Dendritic cell treated with granulocyte-macrophage colony-stimulating factor and Interleukin-4, amounts not matched to agents 40 ng/mL and 50 ng/mL, for 4 days (primary cell): Measurements from ENCODE around the gene COL23A1.
"Not testable (repeated sequence)": the region's sequence is repeated elsewhere in the genome, so short reads cannot be mapped to it uniquely, and the experiment has no call there.

Source experiments
- H3K27ac Mint-ChIP-seq: one replicate; pipeline ENCODE4 v1.8.0; 2022; ENCODE audit warnings: mild to moderate bottlenecking, mixed read lengths
- H3K27me3 Mint-ChIP-seq: one replicate; pipeline ENCODE4 v1.8.0; 2022; ENCODE audit warnings: mild to moderate bottlenecking, mixed read lengths
- H3K36me3 Mint-ChIP-seq: one replicate; pipeline ENCODE4 v1.8.0; 2022; ENCODE audit warnings: low read depth, mixed read lengths
- H3K4me1 Mint-ChIP-seq: one replicate; pipeline ENCODE4 v1.8.0; 2022; ENCODE audit warnings: low read depth, mixed read lengths
- H3K4me3 Mint-ChIP-seq: one replicate; pipeline ENCODE4 v1.8.0; 2022; ENCODE audit warnings: mild to moderate bottlenecking, moderate library complexity, mixed read lengths
- H3K9me3 Mint-ChIP-seq: one replicate; pipeline ENCODE4 v1.8.0; 2022; ENCODE audit warnings: mixed read lengths
- intact Hi-C: fragments of 100-400 bp; cut with micrococcal nuclease; formaldehyde crosslinking; loops from one replicate; pipeline ENCODE4 v1.15.0; 2022

Gene COL23A1

DNA sequence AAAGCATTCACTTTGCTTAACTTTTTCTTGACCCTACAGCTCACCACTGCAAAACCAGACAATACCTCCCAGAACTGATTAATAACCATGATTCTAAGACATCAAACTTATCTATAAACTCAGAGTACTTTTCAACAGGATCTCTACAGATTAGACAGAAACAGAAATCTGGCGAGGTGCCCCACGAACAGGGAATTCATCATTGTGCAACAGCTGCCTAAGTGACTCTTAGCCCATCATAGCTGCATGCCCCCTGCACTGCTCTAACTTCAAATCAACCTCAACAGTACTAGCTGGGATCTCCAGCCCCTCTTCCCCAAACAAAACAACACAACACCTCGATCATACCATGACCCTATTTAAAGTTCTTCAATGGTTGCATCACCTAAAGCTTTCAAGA lies 16.1 kb upstream of the COL23A1 start:
- H3K27me3 Mint-ChIP-seq = no peaks in the 10 kb centered on the region
- intact Hi-C loops = no loop called here
- H3K4me1 Mint-ChIP-seq = no peaks in the 10 kb centered on the region
- H3K36me3 Mint-ChIP-seq = peaks cover 83% of the 10 kb centered on the region
- no peaks in the 10 kb centered on the region for H3K9me3 Mint-ChIP-seq
- no peak overlapping the region for H3K4me3 Mint-ChIP-seq
- H3K27ac Mint-ChIP-seq = no peak overlapping the region

DNA sequence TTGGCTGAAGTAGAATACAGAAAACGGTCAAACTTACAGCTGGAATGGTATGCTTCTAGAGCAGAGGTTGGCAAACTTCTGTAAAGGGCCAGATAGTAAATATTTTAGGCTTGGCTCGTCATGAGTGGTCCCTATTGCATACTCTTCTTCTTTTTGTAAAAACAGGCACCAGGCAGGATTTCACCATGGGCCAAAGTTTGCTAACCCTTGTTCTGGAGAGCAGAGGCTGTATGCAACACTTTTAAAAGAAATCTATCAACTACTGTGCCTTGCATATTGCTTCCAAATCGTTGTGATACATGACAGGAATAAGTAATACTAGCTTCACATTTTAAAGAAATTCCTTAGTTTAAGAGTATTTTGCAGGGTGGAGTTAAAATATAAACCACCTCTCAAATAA lies 15.6 kb upstream of the COL23A1 start:
- intact Hi-C loops = no loop called here

DNA sequence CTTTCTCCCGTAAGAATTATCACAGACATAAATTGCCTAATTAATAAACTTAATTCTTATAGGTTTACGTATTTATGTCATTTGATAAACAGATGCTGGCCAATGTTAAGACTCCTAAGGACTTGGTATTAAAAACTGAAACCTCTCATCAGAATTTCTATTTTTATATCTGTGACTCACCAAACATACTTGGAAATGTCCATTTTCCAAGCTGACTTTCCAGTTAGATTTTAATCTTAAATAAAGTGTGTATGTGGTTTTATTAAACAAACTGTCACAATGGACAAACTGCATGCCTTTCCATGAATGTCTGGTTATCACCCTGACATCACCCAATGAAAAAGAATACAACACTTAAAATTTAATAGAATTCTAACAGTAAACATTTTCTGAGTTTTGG lies 12.6 kb upstream of the COL23A1 start:
- Mint-ChIP-seq H3K9me3 (peaks cover 9% of the 10 kb centered on the region), H3K4me1 (no peaks in the 10 kb centered on the region), H3K36me3 (peaks cover 91% of the 10 kb centered on the region), H3K27me3 (no peaks in the 10 kb centered on the region), H3K27ac (no peak overlapping the region), H3K4me3 (no peak overlapping the region)
- intact Hi-C loops = no loop called here

More for the DNA sequence above, 15.6 kb upstream of the COL23A1 start:
- Mint-ChIP-seq H3K27ac (no peak overlapping the region), H3K36me3 (peaks cover 83% of the 10 kb centered on the region), H3K4me1 (no peaks in the 10 kb centered on the region), H3K27me3 (no peaks in the 10 kb centered on the region), H3K4me3 (no peak overlapping the region), H3K9me3 (no peaks in the 10 kb centered on the region)

DNA sequence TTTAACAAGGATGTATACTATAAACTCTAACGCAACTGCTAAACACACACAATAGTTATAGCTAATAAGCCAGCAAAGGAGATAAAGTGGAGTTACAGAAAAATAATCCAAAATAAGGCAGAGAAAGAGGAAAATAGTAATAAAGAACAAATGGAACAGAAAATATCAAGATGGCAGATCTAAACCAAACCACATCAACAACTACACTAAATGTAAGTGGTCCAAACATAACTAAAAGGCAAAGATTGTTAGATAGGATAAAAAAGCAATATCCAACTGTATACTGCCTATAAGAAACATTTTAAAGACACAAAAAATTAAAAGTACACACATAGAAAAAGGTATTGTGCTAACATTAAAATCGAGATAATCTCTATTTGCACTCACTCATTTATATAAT lies 5.6 kb upstream of the COL23A1 start:
- no peak overlapping the region for H3K27ac Mint-ChIP-seq
- H3K9me3 Mint-ChIP-seq = peaks cover 29% of the 10 kb centered on the region
- H3K4me1 Mint-ChIP-seq = peaks cover 3% of the 10 kb centered on the region
- peaks cover 50% of the 10 kb centered on the region for H3K36me3 Mint-ChIP-seq
- no peak overlapping the region for H3K4me3 Mint-ChIP-seq
- peaks cover 16% of the 10 kb centered on the region for H3K27me3 Mint-ChIP-seq
- intact Hi-C loops = no loop called here

DNA sequence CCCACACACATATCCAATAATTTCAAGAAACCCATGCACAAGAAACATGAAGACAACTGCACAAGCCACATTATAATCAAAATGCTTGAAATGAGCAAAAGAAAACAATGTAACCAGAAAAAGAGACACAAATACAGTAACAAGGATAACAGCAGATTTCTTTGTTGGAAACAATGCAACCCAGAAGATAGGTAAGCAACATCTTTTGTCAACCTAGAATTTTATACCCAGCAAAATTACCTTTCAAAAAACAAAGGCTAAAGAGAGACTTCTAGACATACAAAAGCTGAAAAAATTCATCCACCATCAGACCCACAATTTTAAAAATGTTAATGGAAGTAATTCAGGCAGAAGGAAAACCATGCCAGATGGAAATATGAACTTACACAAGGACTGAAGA lies 5.0 kb upstream of the COL23A1 start:
- Mint-ChIP-seq H3K36me3 (peaks cover 44% of the 10 kb centered on the region), H3K27ac (no peak overlapping the region), H3K4me3 (no peak overlapping the region), H3K4me1 (peaks cover 7% of the 10 kb centered on the region), H3K9me3 (peaks cover 29% of the 10 kb centered on the region), H3K27me3 (peaks cover 19% of the 10 kb centered on the region)
- intact Hi-C loops = no loop called here

DNA sequence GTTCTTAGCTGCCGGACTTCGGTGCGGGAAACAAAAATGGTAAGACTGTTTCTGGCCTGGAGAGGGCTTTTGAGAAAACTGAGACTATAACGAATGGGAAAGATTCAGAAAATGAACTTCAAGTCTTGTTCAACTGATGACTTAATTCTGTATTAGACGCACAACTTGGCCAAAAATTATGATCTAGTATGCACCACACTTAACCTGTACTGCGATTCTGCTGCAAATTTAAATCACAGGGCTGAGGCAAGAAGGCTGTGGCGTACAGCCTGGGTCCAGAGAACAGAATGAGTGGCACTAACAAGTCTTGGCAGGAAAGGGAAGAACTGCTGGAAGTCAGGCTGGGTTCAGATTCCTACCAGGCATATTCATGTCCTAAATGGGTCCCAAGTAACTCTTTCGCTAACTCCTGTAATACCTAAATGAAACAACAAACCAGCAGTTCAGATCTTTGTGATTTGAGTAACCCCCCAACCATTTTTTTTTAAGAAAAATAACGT lies 781 bp upstream of the COL23A1 start:
- peak overlapping the region; percentile 75 for H3K4me3 Mint-ChIP-seq
- H3K27me3 Mint-ChIP-seq = peaks cover 44% of the 10 kb centered on the region
- peaks cover 17% of the 10 kb centered on the region for H3K9me3 Mint-ChIP-seq
- H3K27ac Mint-ChIP-seq = no peak overlapping the region
- H3K36me3 Mint-ChIP-seq = peaks cover 14% of the 10 kb centered on the region
- H3K4me1 Mint-ChIP-seq = peaks cover 29% of the 10 kb centered on the region
- intact Hi-C loops = loop anchor here (1.0 to 5.0 kb wide), 2 partner anchors 311 to 359 kb away; partner anchors contain the start of gene PHYKPL

DNA sequence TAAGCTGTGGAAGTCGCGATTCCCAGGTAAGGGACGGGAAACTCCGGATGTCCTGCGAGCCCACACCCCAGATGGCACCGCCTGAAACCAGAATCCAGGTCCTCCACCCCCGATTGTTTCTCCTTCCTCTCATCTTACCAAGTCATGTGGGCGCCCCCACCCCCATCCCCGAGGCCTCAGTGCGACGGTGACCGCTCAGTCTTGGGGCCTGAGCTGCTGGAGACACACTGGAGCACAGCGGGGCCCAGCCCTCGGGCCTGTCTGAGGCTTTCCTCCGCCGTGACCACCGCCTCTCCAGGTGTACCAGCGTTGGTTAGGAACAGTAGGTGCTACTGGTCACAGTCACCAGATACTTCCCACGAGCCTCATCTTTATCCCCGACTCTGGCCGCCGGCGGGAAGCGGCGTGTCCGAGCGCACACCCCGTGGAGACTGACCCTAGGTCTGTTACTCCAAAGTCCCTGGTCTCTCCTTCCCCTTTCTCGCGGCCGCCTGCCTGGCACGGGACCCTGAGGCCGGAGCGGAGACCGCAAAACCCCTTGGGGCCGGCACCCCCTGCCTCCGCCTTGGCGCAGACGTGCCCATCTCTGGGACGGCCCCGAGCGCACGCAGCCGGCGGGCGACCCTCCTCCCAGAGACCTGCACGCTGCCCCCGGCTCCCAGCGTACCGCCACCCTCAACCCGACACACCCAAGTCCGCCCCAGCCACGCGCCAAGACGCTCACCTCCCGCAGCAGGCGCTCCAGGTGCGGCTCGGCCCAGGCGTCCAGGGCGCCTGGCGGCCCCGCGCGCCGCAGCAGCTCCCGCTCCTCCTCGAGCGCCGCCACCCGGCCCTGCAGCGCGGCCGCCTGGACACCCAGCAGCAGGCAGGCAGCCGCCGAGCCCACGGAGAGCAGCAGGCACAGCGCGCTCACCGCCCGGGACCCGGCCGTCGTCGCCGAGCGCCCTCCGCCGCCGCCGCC lies 733 bp downstream of the COL23A1 start:
- intact Hi-C loops = loop anchor here (1.0 to 5.0 kb wide), 2 partner anchors 309 to 357 kb away; partner anchors contain the start of gene PHYKPL
- peak overlapping the region; percentile 76 for H3K4me3 Mint-ChIP-seq
- H3K4me1 Mint-ChIP-seq = peaks cover 29% of the 10 kb centered on the region
- H3K27me3 Mint-ChIP-seq = peaks cover 43% of the 10 kb centered on the region
- no peaks in the 10 kb centered on the region for H3K36me3 Mint-ChIP-seq
- peak overlapping the region; percentile 54 for H3K27ac Mint-ChIP-seq
- peaks cover 2% of the 10 kb centered on the region for H3K9me3 Mint-ChIP-seq

DNA sequence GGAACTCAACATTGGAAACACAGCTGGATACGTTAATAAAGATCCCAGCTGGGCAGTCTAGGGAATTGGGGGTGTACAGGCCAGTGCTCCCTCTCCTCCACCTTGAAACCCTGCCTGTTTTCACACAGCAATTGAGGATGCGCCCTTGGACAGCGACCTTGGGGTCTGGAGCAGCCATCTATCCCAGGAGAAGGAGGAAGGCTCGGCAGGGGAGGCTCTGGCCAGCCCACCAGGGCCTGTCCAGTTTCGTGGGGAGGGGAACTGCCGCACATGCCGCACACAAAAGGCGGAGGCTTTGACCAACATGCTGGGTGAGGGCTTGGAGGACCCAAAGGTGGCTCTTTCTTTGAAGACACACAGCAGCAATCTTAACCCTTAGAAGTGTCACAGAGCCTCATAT lies 1.4 kb downstream of the COL23A1 start:
- Mint-ChIP-seq H3K36me3 (no peaks in the 10 kb centered on the region), H3K27ac (peak overlapping the region; percentile 54), H3K4me3 (no peak overlapping the region), H3K9me3 (no peaks in the 10 kb centered on the region), H3K4me1 (peaks cover 29% of the 10 kb centered on the region), H3K27me3 (peaks cover 43% of the 10 kb centered on the region)
- intact Hi-C loops = no loop called here

DNA sequence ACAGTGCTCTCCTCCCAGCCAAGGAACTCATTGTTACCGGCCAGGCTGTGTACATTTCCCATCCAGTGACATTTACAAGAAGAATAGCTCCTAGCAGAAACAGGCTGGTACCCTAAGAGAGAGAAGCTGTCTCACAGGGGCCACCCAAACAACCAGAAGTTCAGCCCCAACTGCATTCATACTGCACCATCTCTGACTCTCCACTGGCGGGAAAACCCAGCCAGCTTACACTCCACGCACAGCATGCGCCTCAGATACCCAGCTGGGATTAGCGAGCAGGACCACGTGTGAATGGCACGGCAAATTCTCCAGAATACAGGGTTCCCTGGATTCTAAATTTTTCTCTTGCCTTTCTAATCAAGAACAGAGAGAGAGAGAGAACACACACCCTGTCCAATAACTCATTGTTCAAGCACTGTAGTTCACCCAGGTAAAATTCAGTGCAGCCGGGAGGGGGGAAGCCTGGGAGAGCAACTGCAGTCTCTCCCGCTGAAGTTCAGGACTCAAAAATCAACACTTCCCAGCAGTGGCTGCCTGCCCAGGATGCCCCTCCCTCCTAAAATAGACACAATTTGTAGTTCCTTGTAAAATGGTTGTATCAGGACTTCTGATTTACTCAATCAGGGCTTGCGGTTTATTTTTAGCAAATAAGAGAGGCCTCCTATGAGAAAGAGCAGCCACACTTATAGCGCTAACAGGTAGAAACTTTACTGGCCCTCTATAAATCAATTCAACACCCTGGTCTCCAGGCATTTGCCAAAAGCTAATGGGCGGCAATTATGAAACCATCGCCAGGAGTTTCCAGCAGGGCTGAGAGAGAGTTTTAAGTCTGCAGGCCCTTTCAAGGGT lies 2.2 kb downstream of the COL23A1 start:
- intact Hi-C loops = no loop called here
- peaks cover 43% of the 10 kb centered on the region for H3K27me3 Mint-ChIP-seq
- no peaks in the 10 kb centered on the region for H3K9me3 Mint-ChIP-seq
- peaks cover 29% of the 10 kb centered on the region for H3K4me1 Mint-ChIP-seq
- H3K36me3 Mint-ChIP-seq = no peaks in the 10 kb centered on the region
- H3K4me3 Mint-ChIP-seq = no peak overlapping the region
- H3K27ac Mint-ChIP-seq = peak overlapping the region; percentile 50

DNA sequence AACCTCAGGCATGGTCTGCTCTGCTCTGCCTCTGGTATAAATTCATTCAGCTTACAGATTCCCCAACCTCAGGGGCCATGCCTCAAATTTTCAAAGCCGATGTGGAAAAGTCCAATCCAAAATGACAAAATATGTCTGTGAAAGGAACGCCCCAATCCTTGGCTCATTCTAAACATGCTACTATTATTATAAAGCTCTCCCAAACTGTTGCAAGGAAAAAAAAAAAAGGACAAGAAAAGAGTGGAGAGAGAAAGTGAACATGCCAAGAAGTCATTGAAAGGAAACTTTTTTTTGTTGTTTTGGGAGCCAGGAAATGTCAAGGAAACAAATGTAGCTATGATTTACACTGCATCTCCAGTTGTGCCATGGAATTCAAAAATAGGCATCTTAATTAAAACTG lies 3.8 kb downstream of the COL23A1 start:
- H3K4me1 Mint-ChIP-seq = peaks cover 29% of the 10 kb centered on the region
- H3K27ac Mint-ChIP-seq = no peak overlapping the region
- no peaks in the 10 kb centered on the region for H3K9me3 Mint-ChIP-seq
- H3K27me3 Mint-ChIP-seq = peaks cover 36% of the 10 kb centered on the region
- no peaks in the 10 kb centered on the region for H3K36me3 Mint-ChIP-seq
- intact Hi-C loops = no loop called here
- no peak overlapping the region for H3K4me3 Mint-ChIP-seq

DNA sequence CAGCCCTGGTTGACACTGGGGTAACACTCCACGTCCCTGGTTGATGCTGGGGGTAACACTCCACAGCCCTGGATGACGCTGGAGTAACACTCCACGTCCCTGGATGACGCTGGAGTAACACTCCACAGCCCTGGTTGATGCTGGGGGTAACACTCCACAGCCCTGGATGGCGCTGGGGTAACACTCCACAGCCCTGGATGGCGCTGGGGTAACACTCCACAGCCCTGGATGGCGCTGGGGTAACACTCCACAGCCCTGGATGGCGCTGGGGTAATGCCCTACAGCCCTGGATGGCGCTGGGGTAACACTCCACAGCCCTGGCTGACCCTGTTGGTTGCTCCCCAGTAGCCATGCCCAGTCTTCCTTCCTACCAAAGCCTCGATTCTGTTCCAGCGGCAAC lies 4.8 kb downstream of the COL23A1 start:
- H3K4me3 Mint-ChIP-seq, H3K36me3 Mint-ChIP-seq, H3K9me3 Mint-ChIP-seq, intact Hi-C loops, H3K27ac Mint-ChIP-seq: not testable (repeated sequence)
- peaks cover 23% of the 10 kb centered on the region for H3K4me1 Mint-ChIP-seq
- H3K27me3 Mint-ChIP-seq = peaks cover 27% of the 10 kb centered on the region

DNA sequence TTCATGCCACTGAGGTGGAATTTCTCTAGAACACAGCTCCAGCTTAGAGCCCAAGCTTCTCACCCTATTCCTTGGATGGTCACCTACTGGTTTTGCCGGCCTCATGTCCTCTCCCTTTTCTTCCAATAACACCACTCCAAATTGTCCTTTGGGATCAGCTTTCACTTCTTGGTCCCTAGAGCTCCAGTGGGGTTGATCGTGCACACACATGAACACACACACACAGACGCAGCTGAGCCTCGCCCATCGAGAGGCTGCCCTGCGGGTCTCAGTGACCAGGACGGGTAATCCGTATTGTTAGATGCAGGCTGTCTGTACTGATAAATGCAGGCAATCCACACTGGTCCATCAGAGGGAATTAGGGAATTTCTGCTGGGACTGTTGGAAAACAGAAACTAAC lies 6.9 kb downstream of the COL23A1 start:
- Mint-ChIP-seq H3K4me3 (no peak overlapping the region), H3K27me3 (peaks cover 13% of the 10 kb centered on the region), H3K27ac (no peak overlapping the region), H3K9me3 (no peaks in the 10 kb centered on the region), H3K4me1 (peaks cover 9% of the 10 kb centered on the region), H3K36me3 (no peaks in the 10 kb centered on the region)
- intact Hi-C loops = no loop called here

DNA sequence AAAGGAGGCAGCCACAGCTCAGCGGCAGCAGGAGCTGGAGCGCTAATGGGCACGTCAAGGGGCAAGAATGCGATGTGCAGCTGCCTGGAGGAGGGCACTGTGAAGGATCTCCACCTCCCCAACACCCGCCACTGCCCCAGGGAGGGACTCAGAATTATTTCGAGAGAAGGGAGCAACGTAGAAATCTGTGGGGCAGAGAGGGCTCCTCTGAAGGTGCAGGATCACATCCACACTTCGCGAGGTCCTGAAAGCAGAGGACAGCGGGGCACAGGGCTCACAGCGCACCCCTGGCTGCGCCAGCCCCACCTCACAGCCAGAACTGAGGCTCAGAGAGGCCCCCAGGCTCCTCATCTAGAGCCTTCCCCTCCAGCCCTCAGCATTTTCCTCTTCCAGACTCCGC lies 7.9 kb downstream of the COL23A1 start:
- Mint-ChIP-seq H3K27me3 (peaks cover 12% of the 10 kb centered on the region), H3K4me3 (no peak overlapping the region), H3K36me3 (no peaks in the 10 kb centered on the region), H3K27ac (no peak overlapping the region), H3K9me3 (no peaks in the 10 kb centered on the region), H3K4me1 (peaks cover 2% of the 10 kb centered on the region)
- intact Hi-C loops = no loop called here

DNA sequence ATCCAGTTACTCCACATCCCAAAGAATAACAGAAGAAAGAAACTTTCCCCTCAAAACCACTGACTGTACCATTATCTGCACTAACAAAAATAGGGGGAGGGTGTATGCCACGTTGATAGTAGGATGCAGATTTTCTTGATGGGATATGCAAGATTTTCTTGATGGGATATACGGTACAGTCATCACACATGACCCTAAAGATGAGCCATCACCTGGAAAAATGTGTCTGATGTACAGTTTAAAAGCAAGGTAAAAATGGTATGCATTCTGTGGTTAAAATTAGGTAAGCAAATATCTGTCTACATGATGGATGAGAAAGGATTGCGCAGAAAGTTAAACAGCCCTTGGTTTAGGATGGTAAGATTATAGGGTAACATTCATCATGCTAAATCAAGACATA lies 8.6 kb downstream of the COL23A1 start:
- no peaks in the 10 kb centered on the region for H3K36me3 Mint-ChIP-seq
- intact Hi-C loops = no loop called here
- H3K27me3 Mint-ChIP-seq = peaks cover 17% of the 10 kb centered on the region
- peaks cover 8% of the 10 kb centered on the region for H3K4me1 Mint-ChIP-seq
- no peak overlapping the region for H3K4me3 Mint-ChIP-seq
- H3K9me3 Mint-ChIP-seq = no peaks in the 10 kb centered on the region
- no peak overlapping the region for H3K27ac Mint-ChIP-seq
